Mesendoderm (in vitro differentiated cells): ENCODE measurements around the gene EML2.

Experiments
- DNase-seq: peaks from one replicate; pipeline ENCODE4 v3.0.0; 2013
- H2AK5ac ChIP-seq: 2 replicates; pipeline ENCODE4 v1.6.1; 2013; ENCODE audit warnings: low read length, inconsistent platforms
- H2BK120ac ChIP-seq: 2 replicates; pipeline ENCODE4 v1.6.1; 2013; ENCODE audit warnings: low read depth, mild to moderate bottlenecking, low read length, moderate library complexity, mixed read lengths
- H2BK15ac ChIP-seq: replicated peaks from 2 replicates; pipeline ENCODE4 v1.6.1; 2013; ENCODE audit warnings: low read depth, mild to moderate bottlenecking, moderate library complexity
- H2BK5ac ChIP-seq: 2 replicates; pipeline ENCODE4 v1.6.1; 2013; ENCODE audit warnings: low read length, inconsistent platforms
- H3K18ac ChIP-seq: 2 replicates; pipeline ENCODE4 v1.6.1; 2013; ENCODE audit warnings: mild to moderate bottlenecking, low read length, mixed read lengths
- H3K23ac ChIP-seq: one replicate; pipeline ENCODE4 v1.6.1; 2013; ENCODE audit warnings: low read length
- H3K27ac ChIP-seq: 2 replicates; pipeline ENCODE4 v1.5.1; 2013; ENCODE audit warnings: low read depth, mild to moderate bottlenecking, inconsistent platforms, low read length, moderate library complexity
- H3K27me3 ChIP-seq: 2 replicates; pipeline ENCODE4 v1.6.1; 2013; ENCODE audit warnings: low read length, control low read depth, mild to moderate bottlenecking, inconsistent platforms; ENCODE audit not compliant: insufficient read depth, poor library complexity
- H3K36me3 ChIP-seq: 2 replicates; pipeline ENCODE4 v1.6.1; 2013; ENCODE audit warnings: low read length, inconsistent platforms; ENCODE audit not compliant: control insufficient read depth, insufficient read depth
- H3K4ac ChIP-seq: one replicate; pipeline ENCODE4 v1.6.1; 2013; ENCODE audit warnings: low read depth, mild to moderate bottlenecking, low read length, moderate library complexity
- H3K4me1 ChIP-seq: 2 replicates; pipeline ENCODE4 v1.6.1; 2013; ENCODE audit warnings: low read depth, low read length, inconsistent platforms; ENCODE audit not compliant: control insufficient read depth
- H3K4me2 ChIP-seq: 2 replicates; pipeline ENCODE4 v1.6.1; 2013; ENCODE audit warnings: low read length
- H3K4me3 ChIP-seq: 2 replicates; pipeline ENCODE4 v1.5.1; 2013; ENCODE audit warnings: mild to moderate bottlenecking, low read length
- H3K56ac ChIP-seq: one replicate; pipeline ENCODE4 v1.6.1; 2013; ENCODE audit warnings: low read length
- H3K79me1 ChIP-seq: 2 replicates; pipeline ENCODE4 v1.6.1; 2013; ENCODE audit warnings: low read length, inconsistent platforms
- H3K79me2 ChIP-seq: 2 replicates; pipeline ENCODE4 v1.6.1; 2013; ENCODE audit warnings: mild to moderate bottlenecking, low read length; ENCODE audit not compliant: control insufficient read depth, insufficient read depth
- H3K9ac ChIP-seq: 2 replicates; pipeline ENCODE4 v1.6.1; 2013; ENCODE audit warnings: low read length, inconsistent platforms
- H4K5ac ChIP-seq: one replicate; pipeline ENCODE4 v1.6.1; 2013; ENCODE audit warnings: low read length
- H4K8ac ChIP-seq: one replicate; pipeline ENCODE4 v1.6.1; 2013; ENCODE audit warnings: low read depth, mild to moderate bottlenecking, control low read depth, low read length, moderate library complexity
- WGBS: extraction: QIAGEN DNeasy Blood & Tissue Kit; methylation state at CpG from one replicate; pipeline ENCODE4 v1.1.7; 2013; ENCODE audit warnings: low lambda C conversion rate, missing lambda C conversion rate; ENCODE audit not compliant: insufficient coverage; ENCODE audit errors: extremely low coverage; 5-methylcytosine and 5-hydroxymethylcytosine counted together

The EML2 gene

DNA sequence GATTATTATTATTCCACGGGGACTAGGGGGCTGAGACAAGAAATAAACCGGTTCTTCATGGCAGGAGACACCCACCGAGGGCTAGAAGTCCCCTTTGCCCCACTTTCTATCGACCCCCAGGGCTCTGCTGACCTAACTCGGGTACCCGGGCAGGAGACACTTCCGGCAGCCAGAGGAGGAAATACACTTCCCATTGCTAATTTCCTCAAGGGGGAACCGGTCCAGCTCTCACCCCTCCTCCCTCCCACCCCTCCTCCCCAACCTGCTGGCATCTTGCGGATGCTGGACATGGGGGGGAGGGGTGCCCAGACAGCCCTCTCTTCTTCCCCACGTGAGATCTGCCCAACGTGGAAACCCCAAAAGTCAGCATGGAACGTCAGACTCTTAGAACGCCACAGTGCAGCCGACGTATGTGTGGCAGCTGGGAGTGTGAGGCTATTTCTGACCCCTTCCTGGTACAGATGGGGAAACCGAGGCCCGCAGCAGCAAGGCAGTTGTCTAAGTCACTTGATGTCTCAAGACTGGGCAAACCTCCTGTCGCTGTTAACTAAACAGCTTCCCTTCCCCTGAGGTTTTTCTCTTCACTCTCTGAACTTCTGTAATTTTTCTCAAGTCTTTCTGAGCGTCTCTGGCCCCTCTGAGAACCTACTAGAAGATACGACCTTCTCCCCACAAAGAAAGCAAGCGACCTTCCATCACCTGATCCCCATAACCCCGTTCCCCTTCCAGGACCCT is 40.8 kb downstream of the EML2 start:
- no peak overlapping the region for H2BK120ac ChIP-seq
- no peak overlapping the region for H3K27ac ChIP-seq
- no peak overlapping the region for H3K4me3 ChIP-seq
- DNase-seq: no peak
- H3K36me3 ChIP-seq: no peaks in the 10 kb centered on the region
- no peak overlapping the region for H2AK5ac ChIP-seq
- WGBS: no CpG with 5 or more reads among the region's 22 CpGs
- no peak overlapping the region for H4K8ac ChIP-seq
- peak overlapping the region; percentile 74 for H3K56ac ChIP-seq
- peaks cover 8% of the 10 kb centered on the region for H3K4me1 ChIP-seq
- no peaks in the 10 kb centered on the region for H3K79me1 ChIP-seq
- H3K79me2 ChIP-seq: no peaks in the 10 kb centered on the region
- H2BK5ac ChIP-seq: no peak overlapping the region
- H3K23ac ChIP-seq: no peak overlapping the region
- H3K27me3 ChIP-seq: peaks cover 39% of the 10 kb centered on the region
- peak overlapping the region; percentile 38 for H3K9ac ChIP-seq
- H3K18ac ChIP-seq: no peak overlapping the region
- peak overlapping the region; percentile 79 for H3K4me2 ChIP-seq
- no peak overlapping the region for H3K4ac ChIP-seq
- no peak overlapping the region for H2BK15ac ChIP-seq
- H4K5ac ChIP-seq: no peak overlapping the region

GRCh38 chr19:45597425-45598111 is 41.6 kb downstream of the EML2 start:
- WGBS: no CpG with 5 or more reads among the region's 5 CpGs
- peaks cover 38% of the 10 kb centered on the region for H3K27me3 ChIP-seq
- DNase-seq: no peak

GRCh38 chr19:45595814-45596213 is 43.4 kb downstream of the EML2 start:
- no CpG with 5 or more reads among the region's 6 CpGs for WGBS
- Histone ChIP-seq H4K8ac (no peak overlapping the region), H2BK5ac (no peak overlapping the region), H3K4me1 (peaks cover 8% of the 10 kb centered on the region), H3K4ac (no peak overlapping the region), H4K5ac (no peak overlapping the region), H3K27me3 (peaks cover 24% of the 10 kb centered on the region), H3K56ac (no peak overlapping the region), H3K23ac (no peak overlapping the region), H3K4me2 (no peak overlapping the region), H3K79me2 (no peaks in the 10 kb centered on the region), H3K36me3 (no peaks in the 10 kb centered on the region), H3K27ac (no peak overlapping the region), H3K79me1 (no peaks in the 10 kb centered on the region), H3K4me3 (no peak overlapping the region), H2BK15ac (no peak overlapping the region), H3K18ac (no peak overlapping the region), H2AK5ac (no peak overlapping the region), H2BK120ac (no peak overlapping the region), H3K9ac (no peak overlapping the region)
- no peak for DNase-seq

More at GRCh38 chr19:45597425-45598111, 41.6 kb downstream of the EML2 start:
- H3K79me2 ChIP-seq: no peaks in the 10 kb centered on the region
- H3K4me2 ChIP-seq: peak overlapping the region; percentile 79
- H3K56ac ChIP-seq: peak overlapping the region; percentile 74
- H3K23ac ChIP-seq: no peak overlapping the region
- H3K4ac ChIP-seq: no peak overlapping the region
- peaks cover 8% of the 10 kb centered on the region for H3K4me1 ChIP-seq
- peak overlapping the region; percentile 38 for H3K9ac ChIP-seq
- no peaks in the 10 kb centered on the region for H3K79me1 ChIP-seq
- no peak overlapping the region for H2BK5ac ChIP-seq
- no peak overlapping the region for H2AK5ac ChIP-seq
- no peak overlapping the region for H3K27ac ChIP-seq
- no peak overlapping the region for H2BK15ac ChIP-seq
- no peak overlapping the region for H4K8ac ChIP-seq
- no peak overlapping the region for H3K18ac ChIP-seq
- no peak overlapping the region for H2BK120ac ChIP-seq
- H4K5ac ChIP-seq: no peak overlapping the region
- H3K4me3 ChIP-seq: no peak overlapping the region
- H3K36me3 ChIP-seq: no peaks in the 10 kb centered on the region

GRCh38 chr19:45593520-45593919 is 45.7 kb downstream of the EML2 start:
- WGBS: no CpG with 5 or more reads among the region's 1 CpG
- peaks cover 2% of the 10 kb centered on the region for H3K27me3 ChIP-seq

GRCh38 chr19:45592366-45592765 is 46.8 kb downstream of the EML2 start:
- Histone ChIP-seq H3K18ac (no peak overlapping the region), H3K4me3 (no peak overlapping the region), H2AK5ac (no peak overlapping the region), H4K8ac (no peak overlapping the region), H2BK15ac (no peak overlapping the region), H3K23ac (no peak overlapping the region), H3K4ac (no peak overlapping the region), H3K4me1 (no peaks in the 10 kb centered on the region), H3K9ac (no peak overlapping the region), H3K36me3 (no peaks in the 10 kb centered on the region), H3K27me3 (no peaks in the 10 kb centered on the region), H3K79me2 (no peaks in the 10 kb centered on the region), H4K5ac (no peak overlapping the region), H2BK120ac (no peak overlapping the region), H3K56ac (no peak overlapping the region), H2BK5ac (no peak overlapping the region), H3K27ac (no peak overlapping the region), H3K4me2 (no peak overlapping the region), H3K79me1 (no peaks in the 10 kb centered on the region)
- no peak for DNase-seq
- WGBS: no CpG with 5 or more reads among the region's 4 CpGs

More at GRCh38 chr19:45593520-45593919, 45.7 kb downstream of the EML2 start:
- peaks cover 7% of the 10 kb centered on the region for H3K4me1 ChIP-seq
- H3K36me3 ChIP-seq: no peaks in the 10 kb centered on the region
- H4K5ac ChIP-seq: no peak overlapping the region
- no peak overlapping the region for H2BK120ac ChIP-seq
- DNase-seq: no peak
- no peak overlapping the region for H3K4ac ChIP-seq
- no peak overlapping the region for H3K27ac ChIP-seq
- H3K79me1 ChIP-seq: no peaks in the 10 kb centered on the region
- H3K9ac ChIP-seq: no peak overlapping the region
- no peak overlapping the region for H3K4me3 ChIP-seq
- no peak overlapping the region for H2AK5ac ChIP-seq
- no peak overlapping the region for H3K4me2 ChIP-seq
- no peak overlapping the region for H3K56ac ChIP-seq
- H3K23ac ChIP-seq: no peak overlapping the region
- no peak overlapping the region for H2BK5ac ChIP-seq
- no peak overlapping the region for H2BK15ac ChIP-seq
- H3K79me2 ChIP-seq: no peaks in the 10 kb centered on the region
- no peak overlapping the region for H3K18ac ChIP-seq
- no peak overlapping the region for H4K8ac ChIP-seq
